Right lung (tissue), 5 donors: ENCODE measurements around the gene ZSWIM8. TPM values are rescaled to one million over a fixed set of nuclear protein-coding genes. Genes with fewer than 3 reads are reported as not detected.
A peak's percentile ranks its signal among the peaks of the same experiment; 100 is the strongest.
"Not testable (repeated sequence)": the region's sequence is repeated elsewhere in the genome, so short reads cannot be mapped to it uniquely, and the experiment has no call there.

Experiments used
- DNase-seq, 2 donors: peaks; one replicate each; pipeline ENCODE4 v3.0.0-alpha.2; 2013
- polyA plus RNA-seq, 5 donors: library from polyadenylated mRNA; unstranded; fragments of 120-200 nt; gene quantifications; one replicate each; pipeline versions ENCODE4 v1.2.1 to v1.2.3, GENCODE V29; 2013; ENCODE audit warnings: inconsistent platforms in 1 of 5, low replicate concordance in 1 of 5; ENCODE audit not compliant: insufficient read length in 5 of 5, insufficient read depth in 1 of 5

ZSWIM8 gene
- polyA plus RNA-seq, 5 donors = 80.0 to 103 (median 96.9) TPM

DNA sequence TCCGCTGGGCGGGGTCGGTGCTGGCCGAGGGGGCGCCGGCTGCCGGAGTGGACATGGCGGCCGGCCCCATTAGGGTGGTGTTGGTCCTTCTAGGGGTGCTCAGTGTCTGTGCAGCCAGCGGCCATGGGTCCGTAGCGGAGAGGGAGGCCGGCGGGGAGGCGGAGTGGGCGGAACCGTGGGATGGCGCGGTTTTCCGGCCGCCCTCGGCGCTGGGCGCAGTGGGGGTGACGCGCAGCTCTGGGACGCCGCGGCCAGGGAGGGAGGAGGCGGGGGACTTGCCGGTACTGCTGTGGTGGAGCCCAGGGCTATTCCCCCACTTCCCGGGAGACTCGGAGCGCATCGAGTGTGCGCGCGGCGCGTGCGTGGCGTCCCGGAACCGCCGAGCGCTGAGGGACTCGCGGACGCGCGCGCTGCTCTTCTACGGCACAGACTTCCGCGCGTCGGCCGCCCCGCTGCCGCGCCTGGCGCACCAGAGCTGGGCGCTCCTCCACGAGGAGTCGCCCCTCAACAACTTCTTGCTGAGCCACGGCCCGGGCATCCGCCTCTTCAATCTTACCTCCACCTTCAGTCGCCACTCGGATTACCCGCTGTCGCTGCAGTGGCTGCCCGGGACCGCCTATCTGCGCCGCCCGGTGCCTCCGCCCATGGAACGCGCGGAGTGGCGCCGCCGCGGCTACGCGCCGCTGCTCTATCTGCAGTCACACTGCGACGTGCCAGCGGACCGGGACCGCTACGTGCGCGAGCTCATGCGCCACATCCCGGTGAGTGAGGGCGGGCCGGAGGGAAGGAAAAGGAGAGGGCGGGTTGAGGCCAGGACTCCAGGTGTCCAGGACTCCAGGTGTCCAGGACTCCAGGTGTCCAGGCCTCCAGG is 12.9 kb upstream of the ZSWIM8 start:
- DNase-seq = peak; percentile 87

GRCh38 chr10:73773152-73773879 is 12.1 kb upstream of the ZSWIM8 start:
- no peak for DNase-seq

GRCh38 chr10:73774637-73775036 is 10.8 kb upstream of the ZSWIM8 start:
- no peak for DNase-seq

DNA sequence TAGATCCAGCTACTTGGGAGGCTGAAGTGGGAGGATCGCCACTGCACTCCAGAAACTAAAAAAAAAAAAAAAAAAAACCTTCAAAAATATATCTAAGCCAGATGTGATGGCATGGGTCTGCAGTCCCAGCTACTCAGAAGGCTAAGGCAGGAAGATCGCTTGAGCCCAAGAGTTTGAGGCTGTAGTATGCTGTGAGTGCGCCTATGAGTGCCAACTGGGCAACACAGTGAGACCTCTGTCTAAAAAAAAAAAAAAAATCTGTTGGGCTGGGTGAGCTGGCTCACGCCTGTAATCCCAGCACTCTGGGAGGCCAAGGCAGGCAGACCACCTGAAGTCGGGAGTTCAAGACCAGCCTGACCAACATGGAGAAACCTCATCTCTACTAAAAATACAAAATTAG is 6.4 kb upstream of the ZSWIM8 start:
- DNase-seq = no peak

DNA sequence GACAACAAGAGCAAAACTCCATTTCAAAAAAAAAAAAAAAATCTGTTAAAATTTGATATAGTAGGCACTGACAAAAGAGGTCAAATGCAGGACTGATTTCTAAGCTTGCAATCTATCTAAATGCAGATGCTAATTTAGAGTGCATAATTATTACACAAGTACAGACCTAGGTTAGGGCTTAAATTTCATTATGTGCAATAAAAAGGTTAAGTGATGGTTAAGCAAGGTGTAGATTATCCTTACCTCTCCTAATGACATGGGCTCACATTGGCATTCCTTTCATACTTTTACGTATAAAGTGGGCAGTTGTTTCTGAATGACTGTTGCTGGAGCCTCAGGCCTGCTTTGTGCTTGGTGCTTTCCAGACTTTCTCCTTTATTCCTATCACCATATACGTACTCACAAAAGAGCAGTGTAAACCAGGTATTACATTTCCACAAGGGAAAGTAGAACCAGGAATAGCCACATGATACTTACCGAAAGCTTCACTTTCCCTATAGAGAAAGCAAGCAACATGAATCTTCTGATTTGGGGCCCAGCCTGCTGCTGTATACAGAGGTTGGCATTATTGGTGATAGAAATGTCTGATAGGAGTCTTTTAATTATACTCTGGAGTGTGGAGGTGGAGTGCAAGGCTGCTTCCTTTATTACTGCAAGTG is 5.7 kb upstream of the ZSWIM8 start:
- DNase-seq = no peak

DNA sequence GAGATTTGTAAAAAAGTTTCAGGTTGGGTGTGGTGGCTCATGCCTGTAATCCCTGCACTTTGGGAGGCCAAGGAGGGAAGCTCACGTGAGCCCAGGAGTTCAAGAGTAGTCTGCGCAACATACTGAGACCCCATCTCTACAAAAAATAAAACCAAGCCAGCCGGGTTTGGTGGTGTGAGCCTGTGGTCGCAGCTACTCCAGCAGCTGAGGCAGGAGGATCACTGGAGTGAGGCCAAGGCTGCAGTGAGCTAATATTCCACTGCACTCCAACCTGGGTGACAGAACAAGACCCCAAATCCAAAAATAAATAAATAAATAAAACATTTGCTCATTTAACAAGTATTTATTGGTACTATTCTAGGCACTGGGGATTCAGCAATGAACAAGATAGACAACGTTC is 5.1 kb upstream of the ZSWIM8 start:
- no peak for DNase-seq

GRCh38 chr10:73780966-73781365 is 4.4 kb upstream of the ZSWIM8 start:
- DNase-seq = no peak

DNA sequence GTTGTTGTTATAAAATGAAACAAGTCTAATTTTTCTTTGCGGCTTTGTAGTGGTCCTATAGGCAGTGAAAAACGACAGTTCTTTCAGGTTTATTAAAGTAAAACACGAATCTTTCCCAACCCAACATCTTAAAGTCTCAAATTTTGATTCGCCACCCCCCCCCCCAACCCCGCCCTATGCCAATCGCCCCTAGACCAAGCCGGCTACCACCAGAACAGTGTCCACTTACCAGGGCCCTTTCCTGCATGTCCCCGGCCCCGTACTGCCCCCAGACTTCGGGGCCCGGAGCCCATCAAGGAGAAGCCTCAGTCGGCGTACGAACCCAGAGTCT is 3.9 kb upstream of the ZSWIM8 start:
- DNase-seq = no peak

GRCh38 chr10:73781879-73782748 is 3.3 kb upstream of the ZSWIM8 start, which contains the start of gene CHCHD1:
Gene CHCHD1, plus strand, starts transcription at chr10:73782048. Its CDS starts 28 bp downstream, at chr10:73782076.
- peak; percentile 90 to 93 for DNase-seq

GRCh38 chr10:73782749-73783085 is 2.7 kb upstream of the ZSWIM8 start:
- no peak for DNase-seq

DNA sequence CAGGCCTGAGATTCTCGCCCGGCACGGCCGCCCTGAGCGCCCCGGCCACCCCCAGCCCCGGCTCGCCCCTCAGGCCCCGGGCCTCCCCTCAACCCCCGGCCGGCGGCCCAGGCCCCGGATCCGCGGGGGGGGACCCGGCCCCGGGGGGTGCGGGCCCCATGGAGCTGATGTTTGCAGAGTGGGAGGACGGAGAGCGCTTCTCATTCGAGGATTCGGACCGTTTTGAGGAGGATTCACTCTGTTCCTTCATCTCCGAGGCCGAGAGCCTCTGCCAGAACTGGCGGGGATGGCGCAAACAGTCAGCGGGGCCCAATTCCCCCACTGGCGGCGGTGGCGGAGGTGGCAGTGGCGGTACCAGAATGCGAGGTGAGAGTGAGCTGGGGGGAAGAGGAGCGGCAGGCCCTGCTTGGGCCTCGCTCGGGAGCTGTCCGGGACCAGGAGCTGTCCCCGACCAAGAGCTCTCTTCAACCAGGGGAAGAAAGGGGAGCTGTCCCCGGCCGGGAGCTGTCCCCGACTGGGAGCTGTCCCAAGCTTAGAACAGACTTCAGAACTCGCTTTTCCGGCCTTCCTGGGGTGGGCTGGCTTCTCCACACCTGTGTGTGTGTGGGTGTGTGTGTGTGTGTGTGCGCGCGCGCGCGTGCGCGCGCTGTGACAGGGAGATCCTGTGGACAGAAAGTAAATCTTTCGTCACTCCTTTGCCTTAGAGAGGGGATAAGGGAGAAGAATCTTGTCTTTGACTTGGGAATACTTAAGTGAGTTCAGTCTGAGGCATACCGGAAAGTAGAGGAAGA is 510 bp downstream of the ZSWIM8 start:
- DNase-seq = no peak

DNA sequence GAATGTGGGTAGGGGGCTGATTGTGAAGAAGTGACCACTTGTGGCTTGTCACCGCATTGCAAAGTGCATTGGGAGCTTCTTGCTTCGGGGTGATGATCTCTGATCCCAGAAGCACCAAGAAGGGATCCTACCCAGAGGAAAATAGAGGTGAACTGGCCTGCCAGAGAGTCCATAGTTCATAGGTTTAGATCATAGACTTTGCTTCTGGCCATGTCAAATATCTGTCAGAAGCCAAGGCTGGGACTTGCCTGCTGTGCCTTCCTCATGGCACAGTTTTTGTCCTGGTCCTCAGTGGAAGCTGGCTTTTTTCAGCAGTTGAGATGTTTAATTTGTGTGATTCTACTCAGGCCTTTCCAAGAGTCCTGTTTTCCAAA is 1.1 kb downstream of the ZSWIM8 start:
- DNase-seq = no peak

GRCh38 chr10:73787031-73787800 is 1.8 kb downstream of the ZSWIM8 start:
- DNase-seq = not testable (repeated sequence)

DNA sequence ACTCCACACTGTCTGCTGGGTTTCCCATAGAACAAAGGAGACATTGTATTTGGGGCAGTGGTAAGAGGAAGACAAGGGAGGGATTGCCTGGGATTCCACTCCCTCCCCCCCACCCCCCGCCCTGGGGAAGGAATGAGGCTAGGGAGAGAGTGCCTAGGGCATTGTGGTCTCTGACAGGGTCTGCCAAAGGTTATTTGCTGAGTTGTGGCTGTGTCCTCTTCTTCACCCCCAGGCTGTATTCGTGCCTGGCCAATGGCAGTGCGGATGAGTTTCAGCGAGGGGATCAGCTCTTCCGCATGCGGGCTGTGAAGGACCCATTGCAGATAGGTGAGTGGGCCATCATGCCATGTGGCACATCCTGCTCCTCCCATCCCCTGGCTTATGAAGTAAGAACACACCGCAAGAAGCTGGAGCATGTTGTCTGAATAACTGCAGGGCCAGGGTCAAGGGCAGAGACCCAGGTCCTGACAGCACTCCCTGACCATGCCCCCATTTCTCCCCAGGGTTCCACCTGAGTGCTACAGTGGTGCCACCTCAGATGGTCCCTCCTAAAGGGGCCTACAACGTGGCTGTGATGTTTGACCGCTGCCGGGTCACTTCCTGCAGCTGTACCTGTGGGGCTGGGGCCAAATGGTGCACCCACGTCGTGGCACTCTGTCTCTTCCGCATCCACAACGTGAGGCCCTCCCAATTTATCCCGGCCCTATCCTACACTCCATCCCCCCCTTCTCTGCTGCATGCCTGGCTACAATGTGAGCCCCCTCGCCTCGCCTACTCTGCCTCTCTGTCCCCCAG is 3.7 kb downstream of the ZSWIM8 start:
- no peak for DNase-seq

DNA sequence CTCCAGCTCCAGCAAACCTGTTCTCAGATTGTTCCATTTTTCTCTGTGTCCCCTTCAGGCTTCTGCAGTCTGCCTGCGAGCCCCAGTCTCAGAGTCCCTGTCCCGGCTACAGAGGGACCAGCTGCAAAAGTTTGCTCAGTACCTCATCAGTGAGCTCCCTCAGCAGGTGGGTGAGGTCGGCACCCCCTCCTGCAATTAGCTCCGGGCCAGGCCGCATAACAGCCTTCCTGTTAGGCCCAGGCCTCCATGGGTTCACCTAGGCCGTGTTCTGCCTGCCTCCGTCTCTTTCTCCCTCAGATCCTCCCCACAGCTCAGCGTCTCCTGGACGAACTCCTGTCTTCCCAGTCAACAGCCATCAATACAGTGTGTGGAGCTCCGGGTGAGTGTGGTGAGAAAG is 4.3 kb downstream of the ZSWIM8 start:
- DNase-seq = no peak

- no peak for DNase-seq
Observed at GRCh38 chr10:73790886-73791625, 5.7 kb downstream of the ZSWIM8 start.

- DNase-seq = no peak
Observed at GRCh38 chr10:73791871-73792400, 6.5 kb downstream of the ZSWIM8 start.

DNA sequence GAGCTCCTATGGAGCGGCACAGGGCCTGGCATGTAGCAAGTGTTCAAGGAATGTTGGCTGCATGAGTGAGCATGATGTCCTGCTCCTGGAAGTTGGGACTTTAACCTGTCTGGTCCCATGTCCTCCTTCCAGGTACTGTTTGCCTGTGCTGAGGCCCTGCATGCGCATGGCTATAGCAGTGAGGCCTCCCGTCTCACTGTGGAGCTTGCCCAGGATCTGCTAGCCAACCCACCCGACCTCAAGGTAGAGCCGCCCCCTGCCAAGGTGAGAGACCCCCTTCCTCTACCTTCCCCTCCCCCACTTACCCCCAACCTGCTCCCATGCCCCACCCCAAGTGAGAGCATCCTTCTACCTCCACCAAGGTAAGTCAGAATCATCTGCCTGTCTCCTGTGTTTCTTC is 8.1 kb downstream of the ZSWIM8 start:
- no peak for DNase-seq
